ENCODE measurements around the gene CNPY1.

Gene CNPY1

DNA sequence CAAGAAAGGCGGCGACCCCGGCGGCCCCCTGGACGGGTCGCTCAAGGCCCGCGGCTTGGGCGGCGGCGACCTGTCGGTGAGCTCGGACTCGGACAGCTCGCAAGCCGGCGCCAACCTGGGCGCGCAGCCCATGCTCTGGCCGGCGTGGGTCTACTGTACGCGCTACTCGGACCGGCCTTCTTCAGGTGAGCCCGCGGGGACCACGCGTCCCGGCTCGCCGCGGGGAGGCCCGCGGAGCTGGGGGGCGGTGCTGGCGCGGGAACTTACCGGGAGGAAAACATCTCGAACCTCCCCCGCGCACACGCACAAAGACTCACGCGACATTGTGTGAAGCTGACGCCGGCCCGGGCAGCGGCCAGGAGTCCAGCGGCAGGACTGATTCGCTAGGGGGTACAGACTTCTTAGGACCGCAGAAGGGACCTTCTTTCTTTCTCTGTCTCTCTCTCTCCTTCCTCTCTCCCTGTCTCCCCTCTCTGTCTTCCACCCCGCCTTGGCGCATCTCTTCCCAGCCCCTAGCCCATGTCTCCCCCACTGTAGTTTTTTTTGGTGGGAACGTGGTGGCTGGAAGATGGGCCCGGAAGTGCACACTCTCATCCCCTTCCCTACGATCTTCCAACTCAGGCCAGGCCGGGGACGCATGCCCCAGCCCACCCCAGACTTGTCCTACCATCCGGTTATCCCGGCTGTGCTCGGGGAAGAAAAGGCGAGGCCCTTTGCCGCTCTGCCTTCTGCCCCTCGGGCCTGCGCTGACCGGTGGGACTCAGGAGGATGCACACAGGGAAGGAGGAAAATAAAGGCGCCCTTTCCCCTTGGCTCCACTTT is 87.3 kb downstream of the CNPY1 start:
- in situ Hi-C loops (cut with HindIII; ENCODE audit: low sequenced_read_pairs): no loop called here

- in situ Hi-C loops (cut with HindIII; ENCODE audit: low sequenced_read_pairs): no loop called here
Measured at GRCh38 chr7:155458111-155458877, 88.1 kb downstream of the CNPY1 start, which contains the start of gene EN2. EN2 (plus strand) TSS chr7:155458129; CDS start chr7:155458378, 249 bp downstream.

DNA sequence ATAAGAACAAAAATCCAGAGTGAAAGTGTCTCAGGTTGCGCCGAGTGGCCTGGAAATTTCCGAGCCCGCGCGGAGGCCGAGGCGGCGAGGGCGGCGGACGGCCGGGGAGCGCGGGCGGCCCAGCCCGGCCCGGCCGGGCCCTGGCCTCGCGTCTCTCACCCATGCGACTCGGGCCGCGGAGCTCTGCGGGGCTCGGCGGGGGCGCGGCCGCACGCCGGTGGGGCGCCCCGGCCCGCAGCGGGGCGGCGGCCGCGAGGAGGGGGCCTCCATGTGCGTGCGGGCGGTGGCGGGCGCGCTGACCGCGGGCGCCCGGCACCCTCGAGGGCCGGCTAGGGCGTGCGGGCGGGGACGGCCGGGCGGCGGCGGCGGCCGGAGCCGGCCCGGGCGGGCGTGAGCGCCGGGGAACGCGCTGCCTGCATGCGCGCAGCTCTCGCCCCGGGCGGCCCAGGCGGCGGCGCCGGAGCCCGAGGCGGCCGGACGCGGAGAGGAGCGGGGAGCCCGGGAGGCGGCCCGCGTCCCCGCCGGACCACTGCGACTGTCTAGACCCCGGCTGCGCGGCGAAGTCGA is 88.7 kb downstream of the CNPY1 start:
- in situ Hi-C loops (cut with HindIII; ENCODE audit: low sequenced_read_pairs): no loop called here

- in situ Hi-C loops (cut with HindIII; ENCODE audit: low sequenced_read_pairs): no loop called here
Measured at GRCh38 chr7:155456738-155457543, 89.4 kb downstream of the CNPY1 start.

DNA sequence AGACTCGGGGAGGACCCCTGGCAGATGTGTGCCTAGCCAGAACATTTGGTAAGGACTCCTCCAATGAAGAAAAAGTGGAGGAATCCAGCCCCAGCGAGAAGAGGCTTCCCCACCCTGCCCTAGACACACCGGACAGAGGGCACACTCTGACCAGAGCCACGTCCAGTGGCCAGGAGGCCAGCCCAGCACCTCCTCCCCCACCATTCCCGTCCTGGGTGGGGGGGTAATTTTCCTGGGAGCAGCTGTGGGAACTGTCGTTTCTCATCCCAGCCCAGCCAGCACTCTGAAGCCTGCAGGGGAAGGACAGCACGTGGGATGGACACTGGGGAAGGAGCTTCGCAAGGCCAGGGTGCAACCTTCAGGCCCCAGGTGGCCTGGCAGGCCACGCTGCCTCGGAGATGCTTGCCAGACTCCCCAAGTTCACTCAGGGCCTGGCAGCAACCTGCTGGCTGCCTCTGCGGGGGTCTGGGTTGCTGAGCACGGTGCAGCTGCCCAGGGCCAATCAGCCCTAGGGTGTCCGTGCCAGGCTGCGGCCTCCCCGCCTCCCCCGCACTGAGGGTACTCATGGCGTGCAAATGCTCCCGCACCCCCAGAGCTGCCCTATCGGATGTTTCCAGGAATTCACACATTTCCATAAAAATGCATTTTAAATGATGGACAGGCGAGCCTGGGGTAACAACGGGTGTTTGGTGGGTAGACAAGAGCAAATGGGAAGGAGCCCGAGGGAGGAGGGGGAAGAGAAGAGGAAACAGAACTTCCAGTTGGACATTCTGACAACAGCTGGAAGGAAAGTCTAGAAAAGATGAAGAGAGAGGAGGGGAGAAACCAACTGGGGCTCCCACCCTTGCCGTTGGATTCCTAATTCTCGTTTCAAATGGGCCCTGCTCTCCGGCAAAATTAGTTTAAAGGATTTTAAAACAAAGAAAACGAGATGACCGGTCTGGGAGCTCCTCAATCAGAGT is 90.3 kb downstream of the CNPY1 start:
- in situ Hi-C loops (cut with HindIII; ENCODE audit: low sequenced_read_pairs): no loop called here

GRCh38 chr7:155455132-155455693 is 91.1 kb downstream of the CNPY1 start:
- in situ Hi-C loops (cut with HindIII; ENCODE audit: low sequenced_read_pairs): no loop called here

- in situ Hi-C loops (cut with HindIII; ENCODE audit: low sequenced_read_pairs): no loop called here
Measured at GRCh38 chr7:155454183-155455112, 91.9 kb downstream of the CNPY1 start.

GRCh38 chr7:155453296-155454182 is 92.8 kb downstream of the CNPY1 start:
- in situ Hi-C loops (cut with HindIII; ENCODE audit: low sequenced_read_pairs): no loop called here

- in situ Hi-C loops (cut with HindIII; ENCODE audit: low sequenced_read_pairs): no loop called here
Measured at GRCh38 chr7:155452505-155453295, 93.7 kb downstream of the CNPY1 start.

- in situ Hi-C loops (cut with HindIII; ENCODE audit: low sequenced_read_pairs): no loop called here
Measured at GRCh38 chr7:155451840-155452239, 94.5 kb downstream of the CNPY1 start.

Measured in endothelial cell of hepatic sinusoid (primary cell).